Measurements from ENCODE around the gene EDC4.

The EDC4 gene

DNA sequence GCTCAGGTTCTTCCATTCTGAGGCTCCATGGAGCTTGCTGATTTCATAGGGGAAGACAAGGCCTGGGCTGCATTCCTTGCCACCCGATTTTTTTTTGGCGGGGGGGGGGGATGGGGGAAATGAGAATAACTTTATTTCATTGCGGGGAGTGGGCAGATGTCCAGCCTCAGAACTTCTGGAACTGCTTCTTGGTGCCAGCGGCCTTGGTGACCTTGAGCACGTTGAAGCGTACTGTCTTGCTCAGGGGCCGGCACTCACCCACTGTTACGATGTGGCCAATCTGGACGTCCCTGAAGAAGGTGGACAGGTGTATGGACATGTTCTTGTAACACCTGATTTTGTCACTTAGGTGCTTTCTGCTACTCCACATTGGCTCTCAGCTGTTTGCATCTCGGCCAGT lies 17.1 kb upstream of the EDC4 start:
- TF ChIP-seq ZNF565 (CRISPR knock-in tag; conservative IDR thresholded peaks at IDR 0.05; ENCODE audit: low read depth): no peak
- no peak for TF ChIP-seq CSDC2 (CRISPR knock-in tag; IDR thresholded peaks at IDR 0.05)
- no peak for TF ChIP-seq ZNF70 (CRISPR knock-in tag; IDR thresholded peaks at IDR 0.05)
- no peak for TF ChIP-seq PPARA (CRISPR knock-in tag; IDR thresholded peaks at IDR 0.05; ENCODE audit: borderline replicate concordance)
- TF ChIP-seq, protein P1, sequence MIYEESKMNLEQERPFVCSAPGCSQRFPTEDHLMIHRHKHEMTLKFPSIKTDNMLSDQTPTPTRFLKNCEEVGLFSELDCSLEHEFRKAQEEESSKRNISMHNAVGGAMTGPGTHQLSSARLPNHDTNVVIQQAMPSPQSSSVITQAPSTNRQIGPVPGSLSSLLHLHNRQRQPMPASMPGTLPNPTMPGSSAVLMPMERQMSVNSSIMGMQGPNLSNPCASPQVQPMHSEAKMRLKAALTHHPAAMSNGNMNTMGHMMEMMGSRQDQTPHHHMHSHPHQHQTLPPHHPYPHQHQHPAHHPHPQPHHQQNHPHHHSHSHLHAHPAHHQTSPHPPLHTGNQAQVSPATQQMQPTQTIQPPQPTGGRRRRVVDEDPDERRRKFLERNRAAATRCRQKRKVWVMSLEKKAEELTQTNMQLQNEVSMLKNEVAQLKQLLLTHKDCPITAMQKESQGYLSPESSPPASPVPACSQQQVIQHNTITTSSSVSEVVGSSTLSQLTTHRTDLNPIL (CRISPR knock-in tag; IDR thresholded peaks at IDR 0.05; ENCODE audit: low read depth): no peak
- TF ChIP-seq, protein P2, sequence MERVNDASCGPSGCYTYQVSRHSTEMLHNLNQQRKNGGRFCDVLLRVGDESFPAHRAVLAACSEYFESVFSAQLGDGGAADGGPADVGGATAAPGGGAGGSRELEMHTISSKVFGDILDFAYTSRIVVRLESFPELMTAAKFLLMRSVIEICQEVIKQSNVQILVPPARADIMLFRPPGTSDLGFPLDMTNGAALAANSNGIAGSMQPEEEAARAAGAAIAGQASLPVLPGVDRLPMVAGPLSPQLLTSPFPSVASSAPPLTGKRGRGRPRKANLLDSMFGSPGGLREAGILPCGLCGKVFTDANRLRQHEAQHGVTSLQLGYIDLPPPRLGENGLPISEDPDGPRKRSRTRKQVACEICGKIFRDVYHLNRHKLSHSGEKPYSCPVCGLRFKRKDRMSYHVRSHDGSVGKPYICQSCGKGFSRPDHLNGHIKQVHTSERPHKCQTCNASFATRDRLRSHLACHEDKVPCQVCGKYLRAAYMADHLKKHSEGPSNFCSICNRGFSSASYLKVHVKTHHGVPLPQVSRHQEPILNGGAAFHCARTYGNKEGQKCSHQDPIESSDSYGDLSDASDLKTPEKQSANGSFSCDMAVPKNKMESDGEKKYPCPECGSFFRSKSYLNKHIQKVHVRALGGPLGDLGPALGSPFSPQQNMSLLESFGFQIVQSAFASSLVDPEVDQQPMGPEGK (CRISPR knock-in tag; IDR thresholded peaks at IDR 0.05; ENCODE audit: borderline replicate concordance): no peak
- no peak for TF ChIP-seq GLIS3 (CRISPR knock-in tag; IDR thresholded peaks at IDR 0.05)
- TF ChIP-seq, protein P3, sequence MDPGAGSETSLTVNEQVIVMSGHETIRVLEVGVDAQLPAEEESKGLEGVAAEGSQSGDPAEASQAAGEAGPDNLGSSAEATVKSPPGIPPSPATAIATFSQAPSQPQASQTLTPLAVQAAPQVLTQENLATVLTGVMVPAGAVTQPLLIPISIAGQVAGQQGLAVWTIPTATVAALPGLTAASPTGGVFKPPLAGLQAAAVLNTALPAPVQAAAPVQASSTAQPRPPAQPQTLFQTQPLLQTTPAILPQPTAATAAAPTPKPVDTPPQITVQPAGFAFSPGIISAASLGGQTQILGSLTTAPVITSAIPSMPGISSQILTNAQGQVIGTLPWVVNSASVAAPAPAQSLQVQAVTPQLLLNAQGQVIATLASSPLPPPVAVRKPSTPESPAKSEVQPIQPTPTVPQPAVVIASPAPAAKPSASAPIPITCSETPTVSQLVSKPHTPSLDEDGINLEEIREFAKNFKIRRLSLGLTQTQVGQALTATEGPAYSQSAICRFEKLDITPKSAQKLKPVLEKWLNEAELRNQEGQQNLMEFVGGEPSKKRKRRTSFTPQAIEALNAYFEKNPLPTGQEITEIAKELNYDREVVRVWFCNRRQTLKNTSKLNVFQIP (CRISPR knock-in tag; IDR thresholded peaks at IDR 0.05; ENCODE audit: borderline replicate concordance, low read depth): no peak
- TF ChIP-seq TCF4 (CRISPR knock-in tag; IDR thresholded peaks at IDR 0.05; ENCODE audit: borderline replicate concordance): no peak
- TF ChIP-seq RARB (CRISPR knock-in tag; IDR thresholded peaks at IDR 0.05): no peak
- no peak for TF ChIP-seq BACH2 (CRISPR knock-in tag; IDR thresholded peaks at IDR 0.05; ENCODE audit: borderline replicate concordance)
- no peak for TF ChIP-seq ISL1 (CRISPR knock-in tag; IDR thresholded peaks at IDR 0.05)
- TF ChIP-seq, protein P4, sequence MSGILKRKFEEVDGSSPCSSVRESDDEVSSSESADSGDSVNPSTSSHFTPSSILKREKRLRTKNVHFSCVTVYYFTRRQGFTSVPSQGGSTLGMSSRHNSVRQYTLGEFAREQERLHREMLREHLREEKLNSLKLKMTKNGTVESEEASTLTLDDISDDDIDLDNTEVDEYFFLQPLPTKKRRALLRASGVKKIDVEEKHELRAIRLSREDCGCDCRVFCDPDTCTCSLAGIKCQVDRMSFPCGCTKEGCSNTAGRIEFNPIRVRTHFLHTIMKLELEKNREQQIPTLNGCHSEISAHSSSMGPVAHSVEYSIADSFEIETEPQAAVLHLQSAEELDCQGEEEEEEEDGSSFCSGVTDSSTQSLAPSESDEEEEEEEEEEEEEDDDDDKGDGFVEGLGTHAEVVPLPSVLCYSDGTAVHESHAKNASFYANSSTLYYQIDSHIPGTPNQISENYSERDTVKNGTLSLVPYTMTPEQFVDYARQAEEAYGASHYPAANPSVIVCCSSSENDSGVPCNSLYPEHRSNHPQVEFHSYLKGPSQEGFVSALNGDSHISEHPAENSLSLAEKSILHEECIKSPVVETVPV (CRISPR knock-in tag; IDR thresholded peaks at IDR 0.05): no peak
- no peak for TF ChIP-seq SNAI2 (CRISPR knock-in tag; IDR thresholded peaks at IDR 0.05)
- TF ChIP-seq ARNTL (CRISPR knock-in tag; IDR thresholded peaks at IDR 0.05; ENCODE audit: borderline replicate concordance, low read depth): no peak
- TF ChIP-seq ZNF8 (CRISPR knock-in tag; IDR thresholded peaks at IDR 0.05): no peak
- TF ChIP-seq, protein P5, sequence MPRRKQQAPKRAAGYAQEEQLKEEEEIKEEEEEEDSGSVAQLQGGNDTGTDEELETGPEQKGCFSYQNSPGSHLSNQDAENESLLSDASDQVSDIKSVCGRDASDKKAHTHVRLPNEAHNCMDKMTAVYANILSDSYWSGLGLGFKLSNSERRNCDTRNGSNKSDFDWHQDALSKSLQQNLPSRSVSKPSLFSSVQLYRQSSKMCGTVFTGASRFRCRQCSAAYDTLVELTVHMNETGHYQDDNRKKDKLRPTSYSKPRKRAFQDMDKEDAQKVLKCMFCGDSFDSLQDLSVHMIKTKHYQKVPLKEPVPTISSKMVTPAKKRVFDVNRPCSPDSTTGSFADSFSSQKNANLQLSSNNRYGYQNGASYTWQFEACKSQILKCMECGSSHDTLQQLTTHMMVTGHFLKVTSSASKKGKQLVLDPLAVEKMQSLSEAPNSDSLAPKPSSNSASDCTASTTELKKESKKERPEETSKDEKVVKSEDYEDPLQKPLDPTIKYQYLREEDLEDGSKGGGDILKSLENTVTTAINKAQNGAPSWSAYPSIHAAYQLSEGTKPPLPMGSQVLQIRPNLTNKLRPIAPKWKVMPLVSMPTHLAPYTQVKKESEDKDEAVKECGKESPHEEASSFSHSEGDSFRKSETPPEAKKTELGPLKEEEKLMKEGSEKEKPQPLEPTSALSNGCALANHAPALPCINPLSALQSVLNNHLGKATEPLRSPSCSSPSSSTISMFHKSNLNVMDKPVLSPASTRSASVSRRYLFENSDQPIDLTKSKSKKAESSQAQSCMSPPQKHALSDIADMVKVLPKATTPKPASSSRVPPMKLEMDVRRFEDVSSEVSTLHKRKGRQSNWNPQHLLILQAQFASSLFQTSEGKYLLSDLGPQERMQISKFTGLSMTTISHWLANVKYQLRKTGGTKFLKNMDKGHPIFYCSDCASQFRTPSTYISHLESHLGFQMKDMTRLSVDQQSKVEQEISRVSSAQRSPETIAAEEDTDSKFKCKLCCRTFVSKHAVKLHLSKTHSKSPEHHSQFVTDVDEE (CRISPR knock-in tag; IDR thresholded peaks at IDR 0.05): no peak
- TF ChIP-seq ZFP3 (CRISPR knock-in tag; IDR thresholded peaks at IDR 0.05): no peak
- no peak for TF ChIP-seq ESRRG (CRISPR knock-in tag; IDR thresholded peaks at IDR 0.05)
- TF ChIP-seq ZC3H10 (CRISPR knock-in tag; IDR thresholded peaks at IDR 0.05): no peak
- ATAC-seq: no peak

DNA sequence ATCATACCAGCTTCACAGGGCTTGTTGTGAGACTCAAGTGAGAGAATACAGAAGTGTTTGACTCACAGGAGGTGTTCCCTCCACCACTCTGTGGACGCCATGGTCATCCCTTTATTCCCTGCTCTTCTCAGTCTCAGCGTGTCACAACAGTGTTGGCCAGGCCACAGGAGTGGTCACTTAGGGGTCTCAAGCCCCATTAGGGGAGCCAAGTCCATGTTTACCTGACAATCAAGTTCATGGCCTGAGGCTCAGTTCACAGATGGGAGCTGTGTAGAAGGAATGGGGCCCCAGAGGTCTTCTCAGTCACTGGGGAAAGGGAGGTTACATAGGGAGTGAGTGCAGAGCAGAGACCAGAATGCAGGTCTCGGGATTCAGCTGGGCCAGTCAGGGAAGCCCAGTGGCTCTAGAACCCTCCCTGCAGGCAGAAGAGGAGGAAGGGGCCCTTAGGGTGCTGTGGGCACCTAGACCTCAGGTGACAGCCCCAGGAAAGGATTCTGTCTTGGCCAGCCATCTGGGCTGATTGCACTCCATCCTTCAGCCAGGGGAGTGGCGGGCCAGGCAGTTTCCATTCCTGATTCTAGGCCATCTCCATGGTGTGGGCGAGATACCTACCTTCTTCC lies 15.8 kb upstream of the EDC4 start:
- TF ChIP-seq GLIS3 (CRISPR knock-in tag; IDR thresholded peaks at IDR 0.05) (no peak), TOX (CRISPR knock-in tag; IDR thresholded peaks at IDR 0.05; ENCODE audit: borderline replicate concordance) (no peak), RARB (CRISPR knock-in tag; IDR thresholded peaks at IDR 0.05) (no peak), SNAI2 (CRISPR knock-in tag; IDR thresholded peaks at IDR 0.05) (no peak), TCF4 (CRISPR knock-in tag; IDR thresholded peaks at IDR 0.05; ENCODE audit: borderline replicate concordance) (no peak), PPARA (CRISPR knock-in tag; IDR thresholded peaks at IDR 0.05; ENCODE audit: borderline replicate concordance) (no peak)

More for the DNA sequence above, 15.8 kb upstream of the EDC4 start:
- no peak for ATAC-seq
